BLaER1 treated with 17β-estradiol and CSF1 and Interleukin-3, amounts not matched to agents 10 nM and 100 nM (cell line): Measurements from ENCODE around the gene BFSP1.
A peak's percentile ranks its signal among the peaks of the same experiment; 100 is the strongest.

Source experiments
- H3K27ac ChIP-seq, 11 experiments: shearing (Covaris generic); formaldehyde crosslinking; 2 replicates each; pipeline ENCODE4 v1.8.1; 2022
- H3K27me3 ChIP-seq, 11 experiments: shearing (Covaris generic); formaldehyde crosslinking; 2 replicates each; pipeline ENCODE4 v1.8.1; 2022
- H3K36me3 ChIP-seq, 11 experiments: shearing (Covaris generic); formaldehyde crosslinking; 2 replicates each; pipeline ENCODE4 v1.8.1; 2022
- H3K4me1 ChIP-seq, 10 experiments: shearing (Covaris generic); formaldehyde crosslinking; 2 replicates each; pipeline ENCODE4 v1.8.1; 2022
- H3K4me2 ChIP-seq, 11 experiments: shearing (Covaris generic); formaldehyde crosslinking; 2 replicates each; pipeline ENCODE4 v1.8.1; 2022
- H3K4me3 ChIP-seq, 10 experiments: shearing (Covaris generic); formaldehyde crosslinking; 2 replicates each; pipeline ENCODE4 v1.8.1; 2022
- H3K9ac ChIP-seq, 11 experiments: shearing (Covaris generic); formaldehyde crosslinking; 2 replicates each; pipeline ENCODE4 v1.8.1; 2022
- H3K9me3 ChIP-seq, 11 experiments: shearing (Covaris generic); formaldehyde crosslinking; replicated peaks in 1 of 11; 2 replicates each; pipeline ENCODE4 v1.8.1; 2022
- H4K20me1 ChIP-seq, 11 experiments: shearing (Covaris generic); formaldehyde crosslinking; 2 replicates each; pipeline ENCODE4 v1.8.1; 2022
- Cebpa-rat ChIP-seq, 11 experiments: shearing (Covaris generic); IDR thresholded peaks; 2 replicates each; pipeline ENCODE4 v1.8.1; 2022

BFSP1 gene

DNA sequence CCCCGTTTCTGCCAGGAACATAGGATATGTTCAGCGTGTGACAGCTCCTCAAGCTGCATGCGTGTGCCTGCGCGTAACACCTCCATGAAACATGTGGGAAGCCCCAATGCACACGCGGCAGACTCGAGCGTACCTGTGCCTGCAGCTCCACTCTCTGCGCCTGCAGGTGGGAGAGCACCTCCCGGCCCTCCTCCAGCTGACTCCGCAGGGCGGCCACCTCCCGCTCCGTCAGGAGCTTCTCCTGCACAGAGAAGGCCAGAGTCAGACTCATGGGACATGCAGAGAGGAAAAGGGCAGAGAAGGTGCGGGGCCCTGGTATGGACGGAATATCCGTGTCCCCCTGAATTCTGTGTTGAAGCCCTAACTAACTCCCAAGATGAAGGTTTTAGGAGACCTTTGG, 22.4 kb downstream of the BFSP1 start:
- peaks cover 3 to 17% (median 10%) of the 10 kb centered on the region in 11 experiments; a peak in 21 of 22 replicates for H3K27me3 ChIP-seq
- H3K4me1 ChIP-seq, result peaks cover 33 to 72% (median 53%) of the 10 kb centered on the region in 10 experiments
- H3K36me3 ChIP-seq, result no peaks in the 10 kb centered on the region
- H3K4me3 ChIP-seq, result no peak overlapping the region
- no peak overlapping the region for H3K9ac ChIP-seq
- no peak overlapping the region for H3K4me2 ChIP-seq
- no peak for TF ChIP-seq Cebpa-rat (IDR thresholded peaks at IDR 0.05)
- no peaks in the 10 kb centered on the region for H4K20me1 ChIP-seq
- no peaks in the 10 kb centered on the region for H3K9me3 ChIP-seq
- H3K27ac ChIP-seq, result 0 out of 22 replicates have a peak overlapping the region, but pooled peaks of 1 of the 11 experiments have one; percentile 10

DNA sequence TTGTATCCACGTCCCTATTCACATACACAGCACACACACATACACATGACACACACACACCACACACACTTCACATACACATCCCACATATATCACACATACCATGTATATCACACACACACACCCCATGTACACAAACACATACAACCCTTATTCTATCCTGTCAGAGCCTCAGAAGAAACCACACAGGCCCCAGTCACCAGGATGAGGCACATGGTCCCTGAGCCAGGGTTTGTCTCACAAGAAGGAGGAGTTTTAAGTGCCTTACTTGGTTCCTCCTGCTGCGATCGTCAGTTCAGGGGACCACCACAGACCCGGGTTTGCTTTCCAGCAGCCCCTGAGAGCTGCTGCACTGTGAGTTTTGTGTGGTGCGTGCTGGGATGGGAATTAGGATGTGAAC, 23.6 kb downstream of the BFSP1 start:
- no peaks in the 10 kb centered on the region for H3K36me3 ChIP-seq
- H3K9me3 ChIP-seq, result no peaks in the 10 kb centered on the region
- peaks cover 33 to 71% (median 55%) of the 10 kb centered on the region in 10 experiments for H3K4me1 ChIP-seq
- TF ChIP-seq Cebpa-rat (IDR thresholded peaks at IDR 0.05), result no peak
- H4K20me1 ChIP-seq, result no peaks in the 10 kb centered on the region
- H3K4me2 ChIP-seq, result peak overlapping the region in 2 of 11 experiments; percentile 7 to 95; a peak in 1 of 22 replicates
- H3K27ac ChIP-seq, result no peak overlapping the region
- H3K9ac ChIP-seq, result no peak overlapping the region
- no peak overlapping the region for H3K4me3 ChIP-seq
- peaks cover 0 to 5% (median under 1%) of the 10 kb centered on the region in 11 experiments; a peak in 3 of 22 replicates for H3K27me3 ChIP-seq

GRCh38 chr20:17507032-17507431, 24.1 kb downstream of the BFSP1 start:
- Histone ChIP-seq H3K9ac (no peak overlapping the region), H3K9me3 (no peaks in the 10 kb centered on the region), H3K4me2 (peak overlapping the region in 8 of 11 experiments; percentile 92 to 99 (median 94); a peak in 11 of 22 replicates), H4K20me1 (no peaks in the 10 kb centered on the region), H3K27ac (no peak overlapping the region; a peak in 1 of 22 replicates), H3K4me1 (peaks cover 33 to 66% (median 53%) of the 10 kb centered on the region in 10 experiments), H3K27me3 (peaks cover 0 to under 1% (median 0%) of the 10 kb centered on the region in 11 experiments; a peak in 1 of 22 replicates), H3K4me3 (no peak overlapping the region), H3K36me3 (no peaks in the 10 kb centered on the region)
- no peak for TF ChIP-seq Cebpa-rat (IDR thresholded peaks at IDR 0.05)

DNA sequence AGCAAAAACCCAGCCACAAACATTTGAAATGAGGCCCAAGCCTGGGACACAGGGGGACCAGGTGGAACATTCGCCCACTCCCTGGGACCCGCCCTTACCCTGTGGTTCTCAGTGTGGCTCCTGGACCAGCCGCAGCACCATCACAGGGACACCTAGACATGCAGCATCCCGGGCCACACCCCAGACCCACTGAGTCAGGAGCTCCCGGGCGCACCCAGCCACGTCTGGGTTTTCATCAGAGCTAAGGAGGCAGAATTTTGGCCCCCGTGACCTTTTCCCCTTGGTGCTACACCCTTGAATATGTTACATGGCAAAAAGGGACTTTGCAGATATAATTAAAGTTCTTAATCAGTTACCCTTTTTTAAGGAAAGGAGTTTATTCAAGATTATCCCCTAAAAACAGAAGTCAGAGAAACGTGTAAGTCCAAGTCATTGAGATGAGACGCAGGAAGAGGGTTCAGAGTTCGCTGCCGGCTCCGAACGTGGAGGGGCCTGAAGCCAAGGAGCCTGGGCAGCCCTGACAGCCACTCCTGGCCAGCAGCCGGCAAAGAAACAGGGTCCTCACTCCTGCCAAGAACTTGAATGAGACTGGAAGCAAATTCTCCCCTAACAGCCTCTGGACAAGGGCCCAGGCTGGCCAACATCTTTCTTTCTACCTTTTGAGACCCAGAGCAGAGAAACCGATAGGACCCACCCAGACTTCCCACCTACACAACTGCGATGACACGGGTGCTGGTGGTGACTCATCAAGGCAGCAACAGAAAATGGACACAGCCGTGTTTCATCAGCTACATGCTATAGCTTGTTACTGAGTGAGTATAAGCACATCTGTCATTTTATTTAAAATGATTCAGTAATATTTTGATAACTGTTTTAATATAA, 25.3 kb downstream of the BFSP1 start:
- Histone ChIP-seq H4K20me1 (no peaks in the 10 kb centered on the region), H3K4me3 (peak overlapping the region; percentile 52 to 68 (median 58); a peak in 15 of 20 replicates), H3K9me3 (no peaks in the 10 kb centered on the region), H3K27me3 (no peaks in the 10 kb centered on the region; a peak in 1 of 22 replicates), H3K27ac (peak overlapping the region in 10 of 11 experiments; percentile 45 to 82 (median 68); a peak in 19 of 22 replicates), H3K4me2 (peak overlapping the region; percentile 89 to 100 (median 94)), H3K9ac (peak overlapping the region in 10 of 11 experiments; percentile 56 to 81 (median 70); a peak in 19 of 22 replicates), H3K4me1 (peaks cover 22 to 54% (median 42%) of the 10 kb centered on the region in 10 experiments), H3K36me3 (no peaks in the 10 kb centered on the region)
- TF ChIP-seq Cebpa-rat (IDR thresholded peaks at IDR 0.05), result no peak

DNA sequence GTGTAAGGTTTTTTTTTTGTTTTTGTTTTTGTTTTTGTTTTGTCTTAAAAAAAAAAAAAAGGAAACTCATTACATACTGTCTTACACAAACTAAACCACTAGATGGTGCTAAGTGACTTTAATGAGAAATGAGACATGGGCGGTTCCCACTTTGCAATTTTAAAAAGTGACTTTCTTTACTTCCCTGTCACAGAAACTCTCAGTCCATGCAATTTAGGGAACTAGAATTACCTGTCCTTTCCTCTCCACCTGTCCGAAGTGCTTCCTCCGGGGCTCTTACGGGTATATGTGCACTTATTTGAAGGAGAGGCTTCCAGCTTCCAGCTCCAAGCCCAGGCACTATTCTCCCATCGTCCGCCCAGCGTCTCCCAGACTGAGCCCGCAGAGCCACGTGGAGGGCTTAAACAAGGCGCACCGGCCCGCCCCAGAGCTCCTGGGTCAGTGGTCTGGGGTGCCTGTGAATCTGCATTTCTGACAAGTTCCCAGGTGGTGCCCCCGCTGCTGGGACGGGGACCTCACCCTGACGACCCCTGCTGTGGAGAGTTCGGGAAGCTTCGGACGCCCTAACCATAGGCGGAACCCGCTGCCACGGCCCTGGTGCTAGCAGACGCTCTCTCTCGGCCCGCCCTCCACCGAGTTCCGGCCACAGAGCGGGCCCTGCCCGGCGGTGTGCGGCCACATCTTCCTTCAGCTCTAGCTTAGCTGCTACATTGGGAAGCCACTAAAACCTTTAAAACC, 26.1 kb downstream of the BFSP1 start:
- peak overlapping the region; percentile 22 to 82 (median 67); a peak in 20 of 22 replicates for H3K27ac ChIP-seq
- H3K27me3 ChIP-seq, result no peaks in the 10 kb centered on the region; a peak in 1 of 22 replicates

DNA sequence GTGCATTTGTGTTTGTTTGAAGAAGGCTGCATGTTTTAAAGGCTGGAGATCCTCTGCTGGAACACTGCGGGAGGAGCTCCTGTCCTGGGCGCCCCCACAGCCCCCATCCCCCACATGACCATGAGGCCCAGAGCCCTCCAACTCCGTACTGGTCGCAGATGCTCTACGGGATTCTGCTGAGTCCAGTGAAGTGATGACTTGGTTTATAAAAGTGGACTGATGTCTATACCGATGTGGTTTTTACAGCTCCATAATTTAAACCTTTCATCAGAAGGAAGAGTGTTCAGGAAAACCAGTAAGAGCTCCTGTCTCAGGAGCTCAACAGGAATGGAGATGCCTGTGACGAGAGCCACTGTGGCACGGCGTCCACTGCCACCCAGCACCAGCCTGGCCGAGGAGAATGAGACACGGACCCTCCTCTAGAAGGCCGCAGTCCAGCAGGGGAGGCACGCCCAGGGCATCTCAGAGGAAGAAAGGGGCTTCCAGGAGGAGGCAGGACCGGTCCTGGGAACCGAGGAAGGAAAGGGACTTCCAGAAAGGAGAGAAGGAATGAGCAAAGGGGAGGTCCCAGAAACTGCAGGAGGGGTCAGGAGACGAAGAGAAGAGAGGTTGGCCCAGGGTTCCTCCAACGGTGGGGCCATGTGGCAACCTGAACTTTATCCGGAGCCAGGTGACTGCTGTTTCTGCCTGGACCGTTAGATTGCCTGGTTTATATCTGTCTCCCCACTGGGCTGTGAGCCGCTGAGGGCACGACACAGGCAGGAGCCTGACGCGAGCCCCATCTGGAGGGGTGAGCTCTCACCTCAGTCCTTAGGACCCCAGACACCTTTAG, 26.9 kb downstream of the BFSP1 start:
- H3K4me1 ChIP-seq, result peaks cover 20 to 48% (median 37%) of the 10 kb centered on the region in 10 experiments
- H3K36me3 ChIP-seq, result no peaks in the 10 kb centered on the region
- no peaks in the 10 kb centered on the region for H3K9me3 ChIP-seq
- H3K27me3 ChIP-seq, result no peaks in the 10 kb centered on the region; a peak in 1 of 22 replicates
- peak overlapping the region; percentile 56 to 81 (median 70) for H3K9ac ChIP-seq
- peak overlapping the region; percentile 89 to 100 (median 94) for H3K4me2 ChIP-seq
- H4K20me1 ChIP-seq, result no peaks in the 10 kb centered on the region
- H3K27ac ChIP-seq, result peak overlapping the region; percentile 2 to 82 (median 57); a peak in 17 of 22 replicates
- peak overlapping the region; percentile 52 to 68 (median 58); a peak in 19 of 20 replicates for H3K4me3 ChIP-seq
- no peak for TF ChIP-seq Cebpa-rat (IDR thresholded peaks at IDR 0.05)

More for the DNA sequence above, 26.1 kb downstream of the BFSP1 start:
- no peaks in the 10 kb centered on the region for H3K9me3 ChIP-seq
- peak overlapping the region; percentile 52 to 68 (median 58) for H3K4me3 ChIP-seq
- H3K4me2 ChIP-seq, result peak overlapping the region; percentile 89 to 100 (median 94)
- no peaks in the 10 kb centered on the region for H4K20me1 ChIP-seq
- H3K4me1 ChIP-seq, result peaks cover 20 to 48% (median 37%) of the 10 kb centered on the region in 10 experiments
- peak overlapping the region; percentile 56 to 81 (median 70) for H3K9ac ChIP-seq
- no peak for TF ChIP-seq Cebpa-rat (IDR thresholded peaks at IDR 0.05)
- H3K36me3 ChIP-seq, result no peaks in the 10 kb centered on the region

DNA sequence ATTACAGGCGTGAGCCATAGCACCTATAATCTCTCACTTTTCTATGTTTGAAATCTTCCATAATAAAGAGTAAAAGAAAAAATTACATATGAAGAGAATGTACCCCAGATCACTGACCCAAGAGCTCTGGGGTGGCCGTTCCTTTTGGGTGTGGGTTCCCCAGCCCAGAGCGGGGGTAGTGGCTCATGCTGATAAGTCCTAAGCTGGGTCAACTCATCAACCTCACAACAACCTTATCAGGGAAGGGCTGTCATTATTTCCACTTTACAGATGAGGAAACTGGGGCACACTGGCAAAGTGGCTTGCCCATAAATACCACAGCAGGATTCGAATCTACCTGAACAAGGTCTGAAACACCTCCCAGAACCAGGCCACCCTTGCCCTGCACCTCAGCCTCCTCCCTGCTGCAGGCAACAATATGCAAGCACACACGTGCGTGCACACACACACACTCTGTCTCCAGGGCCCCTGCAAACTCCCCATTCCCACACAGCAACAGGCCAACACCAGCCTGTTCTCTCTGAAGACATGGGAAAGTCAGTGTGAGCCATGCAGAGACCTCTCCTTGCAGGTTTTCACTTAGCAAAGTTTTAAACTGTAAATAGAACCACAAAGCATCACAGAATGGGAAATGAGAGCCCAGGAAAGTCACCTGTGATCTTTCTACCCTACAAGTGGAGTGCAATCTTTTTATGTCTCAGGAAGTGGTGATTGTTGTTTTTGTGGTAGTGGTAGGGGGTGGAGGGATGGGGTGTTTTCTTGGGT, 27.7 kb downstream of the BFSP1 start:
- no peak for TF ChIP-seq Cebpa-rat (IDR thresholded peaks at IDR 0.05)
- peak overlapping the region in 4 of 11 experiments; percentile 2 to 78 (median 74); a peak in 3 of 22 replicates for H3K9ac ChIP-seq
- peak overlapping the region in 10 of 11 experiments; percentile 89 to 100 (median 94); a peak in 19 of 22 replicates for H3K4me2 ChIP-seq
- H3K27ac ChIP-seq, result no peak overlapping the region; a peak in 1 of 22 replicates
- no peaks in the 10 kb centered on the region; a peak in 1 of 22 replicates for H3K27me3 ChIP-seq
- H3K4me1 ChIP-seq, result peaks cover 20 to 48% (median 37%) of the 10 kb centered on the region in 10 experiments
- H3K4me3 ChIP-seq, result no peak overlapping the region
- no peaks in the 10 kb centered on the region for H3K36me3 ChIP-seq
- no peaks in the 10 kb centered on the region for H3K9me3 ChIP-seq
- H4K20me1 ChIP-seq, result no peaks in the 10 kb centered on the region
